HCT116 (cell line): Measurements from ENCODE around the gene ISCU. TPM values are rescaled to one million over a fixed set of nuclear protein-coding genes. Genes with fewer than 3 reads are reported as not detected.
"Not testable (repeated sequence)": the region's sequence is repeated elsewhere in the genome, so short reads cannot be mapped to it uniquely, and the experiment has no call there.

Experiments
- ATAC-seq: fragments of 200-7000 bp; cut with Tn5 transposase; 2 replicates; pipeline ENCODE4 v1.9.1; 2020; ENCODE audit warnings: mild to moderate bottlenecking, moderate library complexity
- BruUV-seq: library from RNA; stranded (reverse); fragments of 400-500 nt; replicated peaks from 2 replicates; lab custom pipeline; 2021; lab: Mats Ljungman, UMichigan
- CTCF ChIA-PET: fragments of 300-600 bp; sonication (Branson Sonifier 250); formaldehyde crosslinking; loops from one replicate; lab custom pipeline; 2021; ENCODE audit warnings: antibody characterized with exemption; lab: Charles Lee
- POLR2A ChIA-PET: fragments of 300-600, 350-600 bp; sonication (Branson Sonifier 250); formaldehyde crosslinking; loops from one replicate; lab custom pipeline; 2021; ENCODE audit warnings: antibody characterized with exemption; lab: Charles Lee
- RAD21 ChIA-PET, 2 experiments: fragments of 300-600 bp; sonication (Branson Sonifier 250); formaldehyde crosslinking; loops; one replicate each; lab custom pipeline; 2023; ENCODE audit warnings: low total read pairs in 2 of 2; ENCODE audit not compliant: uncharacterized antibody in 2 of 2, unreplicated experiment in 2 of 2, low non-redundant PET in 1 of 2; lab: Charles Lee
- DNase-seq: peaks from one replicate; pipeline ENCODE4 v3.0.0-alpha.2; 2010; ENCODE audit warnings: low read depth, low spot score
- H2AFZ ChIP-seq: fragments of 200-600 bp; shearing (Covaris generic), sonication (generic); 2 replicates; pipeline ENCODE4 v1.6.1; 2017; ENCODE audit warnings: low read depth, mixed run types, mixed read lengths, antibody characterized with exemption, low read length; ENCODE audit not compliant: poor library complexity, severe bottlenecking
- H3K27ac ChIP-seq: 2 replicates; pipeline ENCODE4 v1.5.1; 2012; ENCODE audit warnings: low read depth, low read length
- H3K27me3 ChIP-seq: fragments of 200-600 bp; sonication (generic); 2 replicates; pipeline ENCODE4 v1.6.1; 2016; ENCODE audit warnings: mixed run types, low read length, mixed read lengths; ENCODE audit not compliant: insufficient read depth
- H3K36me3 ChIP-seq, 2 experiments: fragments of 200-500 bp in 1 of 2; fragments of 200-600 bp in 1 of 2; sonication (Bioruptor generic) in 1 of 2; sonication (generic) in 1 of 2; 2 replicates each; pipeline versions ENCODE4 v1.5.1 to v1.6.1; 2014 to 2016; ENCODE audit warnings: low read length in 2 of 2, inconsistent platforms in 1 of 2, mixed read lengths in 1 of 2, mixed run types in 1 of 2; ENCODE audit not compliant: insufficient read depth in 2 of 2, control insufficient read depth in 1 of 2
- H3K4me1 ChIP-seq, 2 experiments: fragments of 200-600 bp in 1 of 2; sonication (generic) in 1 of 2; 2 replicates each; pipeline versions ENCODE4 v1.5.1 to v1.6.1; 2012 to 2017; ENCODE audit warnings: low read length in 2 of 2, inconsistent platforms in 1 of 2, mild to moderate bottlenecking in 1 of 2, mixed read lengths in 1 of 2, mixed run types in 1 of 2, moderate library complexity in 1 of 2; ENCODE audit not compliant: insufficient read depth in 2 of 2, control insufficient read depth in 1 of 2
- H3K4me2 ChIP-seq: fragments of 200-600 bp; sonication (generic); 2 replicates; pipeline ENCODE4 v1.6.1; 2017; ENCODE audit warnings: mixed run types, low read length, mixed read lengths
- H3K4me3 ChIP-seq, 2 experiments: fragments of 200-600 bp in 1 of 2; sonication (generic) in 1 of 2; replicated peaks in 1 of 2; 2 replicates each; pipeline ENCODE4 v1.5.1; 2011 to 2016; ENCODE audit warnings: low read length in 2 of 2, control low read depth in 1 of 2, low read depth in 1 of 2, mild to moderate bottlenecking in 1 of 2, mixed read lengths in 1 of 2, mixed run types in 1 of 2
- H3K79me2 ChIP-seq: fragments of 200-600 bp; sonication (generic); 2 replicates; pipeline ENCODE4 v1.6.1; 2017; ENCODE audit warnings: mild to moderate bottlenecking, mixed run types, low read length, moderate library complexity, mixed read lengths; ENCODE audit not compliant: insufficient read depth
- H3K9ac ChIP-seq: fragments of 200-600 bp; sonication (generic); 2 replicates; pipeline ENCODE4 v1.6.1; 2016; ENCODE audit warnings: low read length, mixed read lengths
- H3K9me2 ChIP-seq: fragments of 200-600 bp; sonication (generic), shearing (Covaris generic); 2 replicates; pipeline ENCODE4 v1.6.1; 2017; ENCODE audit warnings: mixed run types, mild to moderate bottlenecking, moderate library complexity; ENCODE audit not compliant: insufficient read depth
- H3K9me3 ChIP-seq, 2 experiments: fragments of 200-500 bp in 1 of 2; fragments of 200-600 bp in 1 of 2; sonication (Bioruptor generic) in 1 of 2; sonication (generic) in 1 of 2; 2 replicates each; pipeline ENCODE4 v1.6.1; 2014 to 2017; ENCODE audit warnings: low read length in 2 of 2, mixed read lengths in 2 of 2, inconsistent platforms in 1 of 2, low read depth in 1 of 2, mild to moderate bottlenecking in 1 of 2, mixed run types in 1 of 2, moderate library complexity in 1 of 2; ENCODE audit not compliant: control insufficient read depth in 1 of 2, insufficient read depth in 1 of 2
- H4K20me1 ChIP-seq: fragments of 200-600 bp; sonication (generic), shearing (Covaris generic); 2 replicates; pipeline ENCODE4 v1.6.1; 2017; ENCODE audit warnings: mixed run types, mild to moderate bottlenecking, moderate library complexity; ENCODE audit not compliant: insufficient read depth
- CBX3 ChIP-seq: IDR thresholded peaks from 2 replicates; pipeline ENCODE4 v1.6.1; 2012; ENCODE audit warnings: low read depth
- EGR1 ChIP-seq: IDR thresholded peaks from 2 replicates; pipeline ENCODE4 v1.6.1; 2012; ENCODE audit warnings: low read depth
- FOSL1 ChIP-seq: IDR thresholded peaks from 2 replicates; pipeline ENCODE4 v1.6.1; 2012; ENCODE audit warnings: low read depth
- JUND ChIP-seq: IDR thresholded peaks from 2 replicates; pipeline ENCODE4 v1.6.1; 2012
- SIN3A ChIP-seq: IDR thresholded peaks from 2 replicates; pipeline ENCODE4 v1.6.1; 2012; ENCODE audit warnings: low read depth
- TCF7L2 ChIP-seq: IDR thresholded peaks from 2 replicates; pipeline ENCODE4 v1.7.0; 2011; ENCODE audit warnings: borderline replicate concordance, inconsistent platforms; ENCODE audit not compliant: insufficient read depth, insufficient read length; ENCODE audit errors: extremely low read depth
- YY1 ChIP-seq: IDR thresholded peaks from 2 replicates; pipeline ENCODE4 v1.6.1; 2011; ENCODE audit warnings: low read length, low read depth, moderate library complexity, mild to moderate bottlenecking; ENCODE audit not compliant: insufficient replicate concordance; ENCODE audit errors: extremely low read depth
- intact Hi-C: fragments of 100-400 bp; cut with micrococcal nuclease; formaldehyde crosslinking; loops from 2 replicates; pipeline ENCODE4 v1.10.0; 2022
- total RNA-seq: library from RNA; stranded (reverse); gene quantifications from one replicate; pipeline ENCODE4 v1.2.1, GENCODE V29; 2021; ENCODE audit not compliant: unreplicated experiment

The ISCU gene
- total RNA-seq, 1 experiment from 2014 or later, result 89.6 TPM

- Histone ChIP-seq H3K4me1 (no peaks in the 10 kb centered on the region), H3K4me2 (no peak overlapping the region), H3K4me3 (no peak overlapping the region), H3K27me3 (no peaks in the 10 kb centered on the region), H3K79me2 (peaks cover 100% of the 10 kb centered on the region), H2AFZ (no peak overlapping the region), H4K20me1 (peaks cover 28% of the 10 kb centered on the region; the same call in 1 of the 2 replicates), H3K9me3 (no peaks in the 10 kb centered on the region), H3K9me2 (no peaks in the 10 kb centered on the region), H3K36me3 (peaks cover 4 to 18% of the 10 kb centered on the region in 2 experiments; a peak in 2 of 4 replicates), H3K9ac (no peak overlapping the region), H3K27ac (no peak overlapping the region)
- POLR2A ChIA-PET, result no interaction called here
- no peak for TF ChIP-seq SIN3A
- TF ChIP-seq TCF7L2, result no peak
- TF ChIP-seq JUND, result no peak
- no peak for TF ChIP-seq FOSL1
- no peak for TF ChIP-seq CBX3
- TF ChIP-seq YY1, result no peak
- TF ChIP-seq EGR1, result no peak
- CTCF ChIA-PET, result no interaction called here
- DNase-seq (no peak), ATAC-seq (no peak)
- RAD21 ChIA-PET, result no interaction called here
- intact Hi-C loops, result no loop called here
- BruUV-seq, result no TSS peak
Measured at GRCh38 chr12:108553799-108554198, 8.6 kb upstream of the ISCU start.

DNA sequence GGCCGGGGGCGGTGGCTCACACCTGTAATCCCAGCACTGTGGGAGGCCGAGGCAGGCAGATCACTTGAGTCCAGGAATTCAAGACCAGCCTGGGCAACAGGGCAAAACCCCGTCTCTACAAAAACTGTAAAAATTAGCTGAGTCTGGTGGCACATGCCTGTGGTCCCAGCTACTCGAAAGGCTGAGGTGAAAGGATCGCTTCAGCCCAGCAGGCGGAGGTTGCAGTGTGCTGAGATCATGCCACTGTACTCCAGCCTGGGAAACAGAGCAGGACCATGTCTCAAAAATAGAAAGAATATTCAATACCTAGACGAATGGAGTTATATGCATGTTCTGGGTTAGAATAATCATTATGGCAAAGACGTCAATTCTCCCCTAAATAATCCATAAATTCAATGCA, 7.0 kb upstream of the ISCU start:
- CTCF ChIA-PET, result interaction anchor here (0.6 to 1.3 kb wide), 2 partner anchors 36 to 63 kb away, joined by 3 read pairs; no protein-coding TSS in a partner anchor
- ATAC-seq, BruUV-seq, H3K9ac ChIP-seq, RAD21 ChIA-PET, H2AFZ ChIP-seq, H3K4me2 ChIP-seq, intact Hi-C loops, H3K9me3 ChIP-seq, H3K27ac ChIP-seq, H3K4me3 ChIP-seq, POLR2A ChIA-PET, H3K9me2 ChIP-seq, H3K27me3 ChIP-seq, DNase-seq: not testable (repeated sequence)
- Histone ChIP-seq H3K36me3 (peaks cover 2 to 14% of the 10 kb centered on the region in 2 experiments; a peak in 2 of 4 replicates), H4K20me1 (peaks cover 28% of the 10 kb centered on the region; the same call in 1 of the 2 replicates), H3K4me1 (peaks cover 7 to 11% of the 10 kb centered on the region in 2 experiments; a peak in 3 of 4 replicates), H3K79me2 (peaks cover 100% of the 10 kb centered on the region)
